ENCODE measurements around the gene ARHGAP22. TPM values are rescaled to one million over a fixed set of nuclear protein-coding genes. Genes with fewer than 3 reads are reported as not detected.

ARHGAP22 gene
- total and polyA plus RNA-seq, 2 experiments from 2014 or later: 4.8 to 10.7 TPM

DNA sequence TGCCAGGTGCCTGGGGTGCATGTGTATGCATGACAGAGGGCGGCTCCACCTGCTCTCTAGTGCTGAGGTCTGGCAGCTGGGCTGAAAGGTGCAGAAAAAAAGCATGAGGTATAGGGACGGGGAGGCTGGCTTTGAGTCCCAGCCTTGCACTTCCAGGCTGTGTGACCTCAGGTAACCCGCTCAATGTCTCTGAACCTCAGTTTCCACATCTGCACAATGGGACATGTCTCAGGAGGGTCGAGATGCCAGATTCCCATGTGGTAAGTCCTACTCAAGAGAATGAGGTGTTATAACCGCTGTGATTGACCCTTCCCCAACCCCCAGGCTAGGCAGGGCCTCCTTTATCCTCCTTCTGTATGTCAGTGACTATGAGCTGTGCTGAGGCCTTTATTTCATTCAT, 48.8 kb downstream of the ARHGAP22 start:
- no peak for ATAC-seq
- no peaks in the 10 kb centered on the region for H3K9me3 Mint-ChIP-seq
- no peaks in the 10 kb centered on the region for H3K9me2 ChIP-seq (ENCODE audit: insufficient read depth)
- no peak overlapping the region for H3K27ac Mint-ChIP-seq
- H3K4me3 Mint-ChIP-seq: no peak overlapping the region
- H4K20me1 ChIP-seq (replicated peaks; ENCODE audit: insufficient read depth): no peaks in the 10 kb centered on the region
- H3K4me3 ChIP-seq: no peak overlapping the region
- TF ChIP-seq EZH2phosphoT487 (IDR thresholded peaks at IDR 0.05; ENCODE audit: unreplicated experiment): no peak
- no peak for TF ChIP-seq ZNF114 (CRISPR knock-in tag; IDR thresholded peaks at IDR 0.05)
- TF ChIP-seq REST (IDR thresholded peaks at IDR 0.05; ENCODE audit: unreplicated experiment): no peak
- TF ChIP-seq STAT1 (IDR thresholded peaks at IDR 0.05; ENCODE audit: unreplicated experiment): no peak
- no peak for TF ChIP-seq JUNB (IDR thresholded peaks at IDR 0.05; ENCODE audit: unreplicated experiment)
- TF ChIP-seq, protein P1, sequence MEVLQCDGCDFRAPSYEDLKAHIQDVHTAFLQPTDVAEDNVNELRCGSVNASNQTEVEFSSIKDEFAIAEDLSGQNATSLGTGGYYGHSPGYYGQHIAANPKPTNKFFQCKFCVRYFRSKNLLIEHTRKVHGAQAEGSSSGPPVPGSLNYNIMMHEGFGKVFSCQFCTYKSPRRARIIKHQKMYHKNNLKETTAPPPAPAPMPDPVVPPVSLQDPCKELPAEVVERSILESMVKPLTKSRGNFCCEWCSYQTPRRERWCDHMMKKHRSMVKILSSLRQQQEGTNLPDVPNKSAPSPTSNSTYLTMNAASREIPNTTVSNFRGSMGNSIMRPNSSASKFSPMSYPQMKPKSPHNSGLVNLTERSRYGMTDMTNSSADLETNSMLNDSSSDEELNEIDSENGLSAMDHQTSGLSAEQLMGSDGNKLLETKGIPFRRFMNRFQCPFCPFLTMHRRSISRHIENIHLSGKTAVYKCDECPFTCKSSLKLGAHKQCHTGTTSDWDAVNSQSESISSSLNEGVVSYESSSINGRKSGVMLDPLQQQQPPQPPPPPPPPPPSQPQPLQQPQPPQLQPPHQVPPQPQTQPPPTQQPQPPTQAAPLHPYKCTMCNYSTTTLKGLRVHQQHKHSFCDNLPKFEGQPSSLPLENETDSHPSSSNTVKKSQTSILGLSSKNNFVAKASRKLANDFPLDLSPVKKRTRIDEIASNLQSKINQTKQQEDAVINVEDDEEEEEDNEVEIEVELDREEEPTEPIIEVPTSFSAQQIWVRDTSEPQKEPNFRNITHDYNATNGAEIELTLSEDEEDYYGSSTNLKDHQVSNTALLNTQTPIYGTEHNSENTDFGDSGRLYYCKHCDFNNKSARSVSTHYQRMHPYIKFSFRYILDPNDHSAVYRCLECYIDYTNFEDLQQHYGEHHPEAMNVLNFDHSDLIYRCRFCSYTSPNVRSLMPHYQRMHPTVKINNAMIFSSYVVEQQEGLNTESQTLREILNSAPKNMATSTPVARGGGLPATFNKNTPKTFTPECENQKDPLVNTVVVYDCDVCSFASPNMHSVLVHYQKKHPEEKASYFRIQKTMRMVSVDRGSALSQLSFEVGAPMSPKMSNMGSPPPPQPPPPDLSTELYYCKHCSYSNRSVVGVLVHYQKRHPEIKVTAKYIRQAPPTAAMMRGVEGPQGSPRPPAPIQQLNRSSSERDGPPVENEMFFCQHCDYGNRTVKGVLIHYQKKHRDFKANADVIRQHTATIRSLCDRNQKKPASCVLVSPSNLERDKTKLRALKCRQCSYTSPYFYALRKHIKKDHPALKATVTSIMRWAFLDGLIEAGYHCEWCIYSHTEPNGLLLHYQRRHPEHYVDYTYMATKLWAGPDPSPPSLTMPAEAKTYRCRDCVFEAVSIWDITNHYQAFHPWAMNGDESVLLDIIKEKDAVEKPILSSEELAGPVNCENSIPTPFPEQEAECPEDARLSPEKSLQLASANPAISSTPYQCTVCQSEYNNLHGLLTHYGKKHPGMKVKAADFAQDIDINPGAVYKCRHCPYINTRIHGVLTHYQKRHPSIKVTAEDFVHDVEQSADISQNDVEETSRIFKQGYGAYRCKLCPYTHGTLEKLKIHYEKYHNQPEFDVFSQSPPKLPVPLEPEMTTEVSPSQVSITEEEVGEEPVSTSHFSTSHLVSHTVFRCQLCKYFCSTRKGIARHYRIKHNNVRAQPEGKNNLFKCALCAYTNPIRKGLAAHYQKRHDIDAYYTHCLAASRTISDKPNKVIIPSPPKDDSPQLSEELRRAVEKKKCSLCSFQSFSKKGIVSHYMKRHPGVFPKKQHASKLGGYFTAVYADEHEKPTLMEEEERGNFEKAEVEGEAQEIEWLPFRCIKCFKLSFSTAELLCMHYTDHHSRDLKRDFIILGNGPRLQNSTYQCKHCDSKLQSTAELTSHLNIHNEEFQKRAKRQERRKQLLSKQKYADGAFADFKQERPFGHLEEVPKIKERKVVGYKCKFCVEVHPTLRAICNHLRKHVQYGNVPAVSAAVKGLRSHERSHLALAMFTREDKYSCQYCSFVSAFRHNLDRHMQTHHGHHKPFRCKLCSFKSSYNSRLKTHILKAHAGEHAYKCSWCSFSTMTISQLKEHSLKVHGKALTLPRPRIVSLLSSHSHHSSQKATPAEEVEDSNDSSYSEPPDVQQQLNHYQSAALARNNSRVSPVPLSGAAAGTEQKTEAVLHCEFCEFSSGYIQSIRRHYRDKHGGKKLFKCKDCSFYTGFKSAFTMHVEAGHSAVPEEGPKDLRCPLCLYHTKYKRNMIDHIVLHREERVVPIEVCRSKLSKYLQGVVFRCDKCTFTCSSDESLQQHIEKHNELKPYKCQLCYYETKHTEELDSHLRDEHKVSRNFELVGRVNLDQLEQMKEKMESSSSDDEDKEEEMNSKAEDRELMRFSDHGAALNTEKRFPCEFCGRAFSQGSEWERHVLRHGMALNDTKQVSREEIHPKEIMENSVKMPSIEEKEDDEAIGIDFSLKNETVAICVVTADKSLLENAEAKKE (CRISPR knock-in tag; IDR thresholded peaks at IDR 0.05): no peak
- TF ChIP-seq NANOG (IDR thresholded peaks at IDR 0.05; ENCODE audit: borderline replicate concordance): no peak
- no peak for TF ChIP-seq CREB1 (CRISPR knock-in tag; IDR thresholded peaks at IDR 0.05; ENCODE audit: low read depth)
- TF ChIP-seq ZNF331 (CRISPR knock-in tag; IDR thresholded peaks at IDR 0.05; ENCODE audit: low read depth): no peak
- TF ChIP-seq POLR2AphosphoS5 (IDR thresholded peaks at IDR 0.05; ENCODE audit: low read depth): no peak
- TF ChIP-seq EZH2 (IDR thresholded peaks at IDR 0.05; ENCODE audit: low read depth, unreplicated experiment): no peak
- TF ChIP-seq, protein P2, sequence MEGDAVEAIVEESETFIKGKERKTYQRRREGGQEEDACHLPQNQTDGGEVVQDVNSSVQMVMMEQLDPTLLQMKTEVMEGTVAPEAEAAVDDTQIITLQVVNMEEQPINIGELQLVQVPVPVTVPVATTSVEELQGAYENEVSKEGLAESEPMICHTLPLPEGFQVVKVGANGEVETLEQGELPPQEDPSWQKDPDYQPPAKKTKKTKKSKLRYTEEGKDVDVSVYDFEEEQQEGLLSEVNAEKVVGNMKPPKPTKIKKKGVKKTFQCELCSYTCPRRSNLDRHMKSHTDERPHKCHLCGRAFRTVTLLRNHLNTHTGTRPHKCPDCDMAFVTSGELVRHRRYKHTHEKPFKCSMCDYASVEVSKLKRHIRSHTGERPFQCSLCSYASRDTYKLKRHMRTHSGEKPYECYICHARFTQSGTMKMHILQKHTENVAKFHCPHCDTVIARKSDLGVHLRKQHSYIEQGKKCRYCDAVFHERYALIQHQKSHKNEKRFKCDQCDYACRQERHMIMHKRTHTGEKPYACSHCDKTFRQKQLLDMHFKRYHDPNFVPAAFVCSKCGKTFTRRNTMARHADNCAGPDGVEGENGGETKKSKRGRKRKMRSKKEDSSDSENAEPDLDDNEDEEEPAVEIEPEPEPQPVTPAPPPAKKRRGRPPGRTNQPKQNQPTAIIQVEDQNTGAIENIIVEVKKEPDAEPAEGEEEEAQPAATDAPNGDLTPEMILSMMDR (conservative IDR thresholded peaks at IDR 0.05; ENCODE audit: low read depth in 2 of 2): no peak
- TF ChIP-seq, protein P3, sequence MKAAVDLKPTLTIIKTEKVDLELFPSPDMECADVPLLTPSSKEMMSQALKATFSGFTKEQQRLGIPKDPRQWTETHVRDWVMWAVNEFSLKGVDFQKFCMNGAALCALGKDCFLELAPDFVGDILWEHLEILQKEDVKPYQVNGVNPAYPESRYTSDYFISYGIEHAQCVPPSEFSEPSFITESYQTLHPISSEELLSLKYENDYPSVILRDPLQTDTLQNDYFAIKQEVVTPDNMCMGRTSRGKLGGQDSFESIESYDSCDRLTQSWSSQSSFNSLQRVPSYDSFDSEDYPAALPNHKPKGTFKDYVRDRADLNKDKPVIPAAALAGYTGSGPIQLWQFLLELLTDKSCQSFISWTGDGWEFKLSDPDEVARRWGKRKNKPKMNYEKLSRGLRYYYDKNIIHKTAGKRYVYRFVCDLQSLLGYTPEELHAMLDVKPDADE (IDR thresholded peaks at IDR 0.05): no peak
- H3K4me2 ChIP-seq: no peak overlapping the region
- no peak overlapping the region for H3K27ac ChIP-seq (ENCODE audit: low read depth)
- no peak for DNase-seq (ENCODE audit: low spot score)
- H3K4me1 Mint-ChIP-seq: peaks cover 13% of the 10 kb centered on the region; the same call in 2 of the 3 replicates
- no peaks in the 10 kb centered on the region for H3F3A ChIP-seq (replicated peaks; ENCODE audit: low read depth)
- no peaks in the 10 kb centered on the region for H3K79me2 ChIP-seq (replicated peaks; ENCODE audit: insufficient read depth)
- H3K36me3 Mint-ChIP-seq (ENCODE audit: low read depth): no peaks in the 10 kb centered on the region
- no peaks in the 10 kb centered on the region for H3K27me3 ChIP-seq (ENCODE audit: insufficient read depth)
- no peaks in the 10 kb centered on the region for H3K36me3 ChIP-seq (ENCODE audit: insufficient read depth)
- no peaks in the 10 kb centered on the region for H3K4me1 ChIP-seq (ENCODE audit: insufficient read depth)
- H2AFZ ChIP-seq: no peak overlapping the region
- peaks cover 4% of the 10 kb centered on the region for H3K27me3 Mint-ChIP-seq (ENCODE audit: insufficient read depth, low read depth, poor library complexity)

Data from GM23338 (cell line).